HepG2 (cell line): ENCODE data around the gene CGNL1. TPM values are rescaled to one million over a fixed set of nuclear protein-coding genes. Genes with fewer than 3 reads are reported as not detected.

ENCODE experiments used
- AKNA ChIP-seq: sonication (generic); formaldehyde crosslinking; IDR thresholded peaks from 2 replicates; pipeline ENCODE4 v1.4.0; 2020; ENCODE audit warnings: missing genetic modification reagents, borderline replicate concordance
- ATM ChIP-seq: fragments of 450-650 bp; IDR thresholded peaks from 2 replicates; pipeline ENCODE4 v1.7.1; 2017; ENCODE audit warnings: mild to moderate bottlenecking, borderline replicate concordance
- CCDC6 ChIP-seq: sonication (generic); formaldehyde crosslinking; IDR thresholded peaks from 2 replicates; pipeline ENCODE4 v1.8.1; 2022; ENCODE audit warnings: mild to moderate bottlenecking, missing genetic modification reagents, moderate library complexity
- ELF3 ChIP-seq: IDR thresholded peaks from 2 replicates; pipeline ENCODE4 v1.6.1; 2016; ENCODE audit warnings: missing genetic modification reagents, missing compliant biosample characterization
- HINFP ChIP-seq: sonication (generic); formaldehyde crosslinking; IDR thresholded peaks from 2 replicates; pipeline ENCODE4 v1.4.0; 2020; ENCODE audit warnings: low read depth, mild to moderate bottlenecking, missing genetic modification reagents
- KLF6 ChIP-seq: IDR thresholded peaks from 2 replicates; pipeline ENCODE4 v1.8.0; 2016; ENCODE audit warnings: missing biosample characterization, missing genetic modification reagents
- NR0B2 ChIP-seq: sonication (generic); formaldehyde crosslinking; IDR thresholded peaks from 2 replicates; pipeline ENCODE4 v1.4.0; 2020; ENCODE audit warnings: mild to moderate bottlenecking, missing genetic modification reagents
- SNAPC5 ChIP-seq: sonication (generic); formaldehyde crosslinking; IDR thresholded peaks from 2 replicates; pipeline ENCODE4 v1.8.1; 2023; ENCODE audit warnings: mild to moderate bottlenecking, missing genetic modification reagents, borderline replicate concordance
- ZBED4 ChIP-seq: sonication (generic); formaldehyde crosslinking; IDR thresholded peaks from 2 replicates; pipeline ENCODE4 v1.4.0; 2020; ENCODE audit warnings: missing genetic modification reagents, borderline replicate concordance
- ZFP37 ChIP-seq: sonication (generic); formaldehyde crosslinking; IDR thresholded peaks from 2 replicates; pipeline ENCODE4 v1.4.0; 2020; ENCODE audit warnings: missing genetic modification reagents, borderline replicate concordance
- ZGPAT ChIP-seq: IDR thresholded peaks from 2 replicates; pipeline ENCODE4 v1.6.1; 2016; ENCODE audit warnings: mild to moderate bottlenecking
- ZNF253 ChIP-seq: sonication (generic); formaldehyde crosslinking; IDR thresholded peaks from 2 replicates; pipeline ENCODE4 v1.8.0; 2022; ENCODE audit warnings: mild to moderate bottlenecking, missing genetic modification reagents, borderline replicate concordance
- ZNF562 ChIP-seq: sonication (generic); formaldehyde crosslinking; IDR thresholded peaks from 2 replicates; pipeline ENCODE4 v1.8.0; 2022; ENCODE audit warnings: missing genetic modification reagents, borderline replicate concordance
- ZNF629 ChIP-seq: sonication (generic); formaldehyde crosslinking; conservative IDR thresholded peaks from 2 replicates; pipeline ENCODE4 v1.5.0; 2020; ENCODE audit warnings: missing genetic modification reagents
- polyA plus RNA-seq, 8 experiments: library from polyadenylated mRNA; depleted of rRNA in 3 of 8; stranded (reverse) in 7 of 8; unstranded in 1 of 8; fragments of >200 nt; fragmentation: Illumina TruSeq in 4 of 8; extraction: Trizol in 4 of 8; gene quantifications; 2 replicates each; pipeline versions ENCODE4 v1.2.1 to v1.2.3, GENCODE V29; 2011 to 2016; ENCODE audit warnings: low read depth in 4 of 8, missing spikeins in 1 of 8, mixed read lengths in 1 of 8; ENCODE audit not compliant: insufficient read depth in 1 of 8
- total RNA-seq, 5 experiments: library from RNA; depleted of rRNA; stranded (reverse); fragments of >200 nt; fragmentation: Illumina TruSeq; extraction: Trizol; gene quantifications; 2 replicates each; pipeline ENCODE4 v1.2.3, GENCODE V29; 2016; ENCODE audit warnings: low read depth in 1 of 5

The CGNL1 gene
- total and polyA plus RNA-seq, 2 of the 13 experiments (the other 11 are each of a cell fraction or from before 2014, with no cell fraction given): 5.6 to 15.6 TPM

GRCh38 chr15:57477736-57478522, 101.6 kb downstream of the CGNL1 start (continued):
- TF ChIP-seq CCDC6 (peak; percentile 45; the same call in 1 of the 2 replicates), KLF6 (CRISPR knock-in tag) (peak; percentile 56; the same call in 1 of the 2 replicates), ELF3 (CRISPR knock-in tag) (peak; percentile 93), ZBED4 (CRISPR knock-in tag) (no peak), AKNA (CRISPR knock-in tag) (peak; percentile 62; the same call in 1 of the 2 replicates), ZFP37 (CRISPR knock-in tag) (peak; percentile 87; the same call in 1 of the 2 replicates), HINFP (CRISPR knock-in tag) (peak; percentile 91), ATM (no peak), ZNF629 (CRISPR knock-in tag) (peak; percentile 3; the same call in 1 of the 2 replicates), SNAPC5 (CRISPR knock-in tag) (peak; percentile 59; the same call in 1 of the 2 replicates), NR0B2 (CRISPR knock-in tag) (peak; percentile 84), ZGPAT (peak; percentile 92), ZNF562 (CRISPR knock-in tag) (peak; percentile 79; the same call in 1 of the 2 replicates), ZNF253 (CRISPR knock-in tag) (peak; percentile 89; the same call in 1 of the 2 replicates)
